Iris pigment epithelial cell (primary cell): ENCODE data around the gene STIL.
"Not testable (repeated sequence)": the region's sequence is repeated elsewhere in the genome, so short reads cannot be mapped to it uniquely, and the experiment has no call there.

Experiments used
- DNase-seq: peaks from one replicate; pipeline ENCODE4 v3.0.0-alpha.2; 2011; ENCODE audit warnings: low read depth

Gene STIL

DNA sequence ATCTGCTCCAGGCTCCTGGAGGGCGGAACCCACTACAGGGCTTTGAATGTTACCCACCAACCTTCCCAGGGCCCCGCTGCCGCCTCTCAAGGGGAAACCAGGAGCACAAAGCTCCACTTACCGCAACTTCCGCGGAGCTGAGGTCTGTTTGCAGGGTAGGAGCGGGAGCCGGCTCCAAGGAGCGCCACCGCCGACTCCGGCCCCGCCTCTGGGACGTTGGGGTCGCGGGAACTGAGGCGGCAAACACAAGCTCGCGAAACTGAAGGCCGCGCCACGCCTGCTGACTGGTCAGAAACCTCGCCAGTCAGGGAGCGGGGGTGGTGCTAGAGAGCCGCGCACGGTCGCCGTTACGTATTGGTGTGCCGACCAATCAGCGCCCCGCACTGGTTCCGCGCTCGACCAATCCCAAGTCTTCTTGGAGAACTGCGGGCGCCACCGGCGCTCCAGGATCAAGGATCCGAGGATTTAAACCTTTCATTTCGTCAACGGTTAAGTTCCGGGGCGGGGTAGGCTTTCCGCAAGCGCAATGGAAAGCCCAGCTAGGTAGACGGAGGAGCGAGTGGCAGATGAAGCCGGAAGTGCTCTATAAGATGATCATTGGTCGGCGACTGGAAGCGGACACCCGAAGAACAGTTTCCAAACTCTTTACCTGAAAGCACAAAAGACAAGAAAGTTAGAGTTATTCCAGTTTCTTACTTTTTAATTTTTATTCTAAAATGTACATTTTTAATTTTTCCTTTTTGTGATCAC is at the start of gene STIL:
Gene STIL, minus strand, starts transcription at position 233 of the 750 bp plus-strand sequence. CDS start 3,828 bp downstream, outside the sequence.
- DNase-seq, result peak; percentile 100

DNA sequence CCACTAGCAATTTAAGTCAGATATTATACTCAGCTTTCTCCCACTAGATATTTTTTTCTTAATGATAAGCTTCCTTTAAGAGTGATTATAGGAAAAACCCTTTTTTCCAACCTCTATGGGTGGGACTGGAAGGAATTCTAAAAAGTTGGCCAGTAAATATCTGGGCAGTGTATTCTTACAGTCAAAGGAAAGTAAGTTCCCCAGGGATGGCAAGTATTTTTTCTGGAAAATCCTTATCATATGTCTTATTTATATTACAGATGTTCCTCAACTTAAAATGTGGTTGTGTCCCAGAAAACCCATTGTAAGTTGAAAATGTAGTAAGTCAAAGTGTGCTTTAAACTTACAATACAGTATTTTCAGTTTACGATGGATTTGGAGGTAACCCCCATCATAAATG is 48.9 kb upstream of the STIL start:
- DNase-seq, result no peak

DNA sequence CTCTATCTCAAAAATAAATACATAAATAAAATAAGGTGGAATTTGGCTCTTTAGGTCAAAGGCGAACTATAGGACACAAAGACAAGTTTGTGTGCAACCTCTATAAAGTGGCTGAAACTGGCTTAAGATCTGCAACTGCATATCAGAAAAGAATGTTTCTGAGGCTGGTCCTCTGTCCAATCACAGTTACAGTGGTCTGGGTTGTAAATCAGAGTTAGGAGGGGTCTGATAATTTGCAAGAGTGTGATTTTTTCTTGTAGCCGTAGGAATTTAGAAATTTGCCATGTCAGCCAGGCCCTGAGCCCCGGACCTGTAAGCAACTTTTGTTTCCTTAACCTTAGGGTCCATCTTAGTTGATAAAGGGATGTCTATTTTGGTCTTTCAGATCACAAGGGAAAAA is 47.4 kb upstream of the STIL start:
- DNase-seq, result no peak

DNA sequence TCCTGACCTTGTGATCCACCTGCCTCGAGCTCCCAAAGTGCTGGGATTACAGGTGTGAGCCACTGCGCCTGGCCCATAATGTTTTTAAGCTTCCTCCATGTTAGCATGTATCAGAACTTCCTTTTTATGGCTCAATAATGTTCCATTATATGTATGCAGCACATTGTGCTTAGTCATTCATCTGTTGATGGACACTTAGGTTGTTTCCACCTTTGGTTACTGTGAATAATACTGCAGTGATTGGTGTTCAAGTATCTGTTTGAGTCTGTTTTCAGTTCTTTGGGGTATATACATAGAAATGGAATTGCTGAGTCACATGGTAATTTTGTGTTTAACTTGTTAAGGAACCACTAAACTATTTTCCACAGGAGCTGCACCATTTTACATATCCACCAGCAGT is 37.4 kb upstream of the STIL start:
- peak; percentile 74 for DNase-seq

DNA sequence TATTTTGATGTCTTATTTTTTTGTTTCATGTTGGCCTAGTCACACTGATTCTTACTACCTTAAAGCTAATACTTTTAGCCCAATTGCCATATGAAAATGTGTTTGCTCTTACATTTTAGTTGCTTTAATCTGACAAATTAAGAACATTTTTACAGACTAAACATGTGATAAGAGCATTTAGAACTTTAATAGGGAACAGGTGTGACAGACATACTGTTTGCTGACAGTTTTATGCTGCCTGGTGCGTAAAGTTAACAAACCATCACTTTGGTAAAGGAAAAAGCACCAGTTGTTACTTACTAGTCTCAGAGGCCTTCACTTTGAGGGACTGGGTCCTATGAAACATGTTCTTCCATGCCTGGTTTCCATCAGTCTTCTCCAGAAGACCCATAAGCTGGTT is 34.3 kb upstream of the STIL start:
- no peak for DNase-seq

DNA sequence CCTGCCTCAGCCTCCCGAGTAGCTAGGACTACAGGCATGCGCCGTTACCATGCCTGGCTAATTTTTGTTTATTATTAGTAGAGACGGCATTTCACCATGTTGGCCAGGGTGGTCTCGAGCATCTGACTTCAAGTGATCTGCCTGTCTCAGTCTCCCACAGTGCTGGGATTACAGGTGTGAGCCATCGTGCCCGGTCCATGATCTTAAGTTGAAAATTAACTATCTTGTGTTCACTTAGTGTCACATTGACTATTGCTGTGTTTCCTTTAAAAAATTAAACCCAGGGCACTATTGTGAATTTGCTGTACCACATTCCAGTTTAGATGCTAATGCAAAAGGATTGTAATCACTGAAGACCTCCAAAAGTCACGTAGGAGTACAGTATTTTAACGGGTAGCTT is 33.8 kb upstream of the STIL start:
- no peak for DNase-seq

DNA sequence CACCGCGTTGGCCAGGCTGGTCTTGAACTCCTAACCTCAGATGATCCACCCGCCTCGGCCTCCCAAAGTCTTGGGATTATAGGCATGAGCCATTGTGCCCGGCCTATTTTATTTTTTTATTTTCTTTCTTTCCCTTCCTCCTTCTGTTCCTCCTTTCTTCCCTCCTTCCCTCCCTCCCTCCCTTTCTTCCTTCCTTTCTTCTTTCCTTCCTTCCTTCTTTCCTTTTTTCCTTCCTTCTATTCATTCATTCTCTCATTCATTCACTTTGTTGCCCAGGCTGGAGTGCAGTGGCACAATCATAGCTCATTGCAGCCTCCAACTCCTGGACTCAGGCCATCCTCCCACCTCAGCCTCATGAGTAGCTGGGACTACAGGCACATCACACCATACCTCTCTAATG is 33.0 kb upstream of the STIL start:
- DNase-seq, result not testable (repeated sequence)

DNA sequence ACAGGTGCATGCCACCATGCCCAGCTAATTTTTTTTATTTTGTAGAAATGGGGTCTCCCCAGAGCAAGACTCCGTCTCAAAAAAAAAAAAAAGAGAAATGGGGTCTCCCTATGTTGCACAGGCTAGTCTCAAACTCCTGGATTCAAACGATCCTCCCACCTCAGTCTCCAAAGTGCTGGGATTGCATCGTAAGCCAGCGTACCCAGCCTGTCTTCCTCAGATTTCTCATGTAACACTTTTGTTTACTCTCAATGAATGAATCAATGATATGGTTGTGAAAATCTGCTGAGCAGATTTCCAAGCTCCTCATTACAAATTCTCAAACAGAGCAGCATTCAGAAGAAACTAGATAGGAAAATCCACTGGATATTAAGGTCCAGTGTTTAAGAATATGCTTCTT is 26.3 kb upstream of the STIL start:
- DNase-seq, result peak; percentile 69

DNA sequence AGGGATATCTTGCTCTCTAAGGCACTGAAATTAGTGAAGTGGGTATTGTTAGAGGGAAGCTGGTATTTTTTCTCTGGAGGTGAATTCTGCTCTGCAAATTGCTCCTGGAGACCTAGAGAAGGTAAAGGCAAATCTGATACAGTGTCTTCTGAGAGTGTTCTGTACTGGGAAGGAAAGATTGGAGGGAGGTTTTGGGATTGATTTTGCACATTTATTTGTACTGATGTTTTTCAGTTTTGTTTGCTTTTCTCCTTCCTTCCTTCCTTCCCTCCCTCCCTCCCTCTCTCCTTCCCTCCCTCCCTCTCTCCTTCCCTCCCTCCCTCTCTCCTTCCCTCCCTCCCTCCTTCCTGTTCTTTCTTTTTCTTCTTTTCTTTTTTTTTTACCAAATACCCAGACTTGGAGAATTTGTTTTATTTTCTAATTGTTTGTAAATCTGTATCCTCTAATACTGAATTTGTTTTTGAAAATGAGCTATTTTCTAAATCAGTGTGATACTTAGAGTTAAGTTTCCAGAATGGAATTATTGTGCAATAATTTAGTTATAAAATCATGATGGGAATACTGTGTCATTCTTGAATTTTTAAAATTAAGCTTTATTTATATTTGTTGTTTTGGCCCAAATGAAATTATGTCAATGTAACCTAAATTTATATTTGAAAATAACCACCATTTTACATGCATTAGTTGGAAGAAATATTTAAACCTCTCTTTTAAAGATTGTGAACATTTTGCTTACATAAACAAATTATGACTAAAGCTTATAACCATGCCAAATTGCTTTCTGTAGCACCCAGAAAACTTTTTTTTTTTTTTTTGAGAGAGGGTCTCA is 24.5 kb upstream of the STIL start:
- DNase-seq, result no peak

DNA sequence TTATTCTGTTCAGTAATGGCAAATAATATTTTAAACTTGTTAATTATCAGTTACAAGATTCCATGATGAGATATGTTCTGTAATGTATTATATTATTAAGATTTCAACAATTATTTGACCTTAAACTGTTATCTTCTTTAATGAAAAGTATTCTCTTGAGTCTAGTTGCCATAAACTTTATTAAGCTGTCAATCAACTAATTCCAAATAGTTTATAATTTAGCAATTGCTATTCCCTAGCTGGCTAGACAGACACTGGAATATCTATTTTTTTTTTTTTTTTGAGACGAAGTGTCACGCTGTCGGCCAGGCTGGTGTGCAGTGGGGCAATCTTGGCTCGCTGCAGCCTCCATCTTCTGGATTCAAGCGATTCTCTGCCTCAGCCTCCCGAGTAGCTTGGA is 23.4 kb upstream of the STIL start:
- DNase-seq, result no peak

DNA sequence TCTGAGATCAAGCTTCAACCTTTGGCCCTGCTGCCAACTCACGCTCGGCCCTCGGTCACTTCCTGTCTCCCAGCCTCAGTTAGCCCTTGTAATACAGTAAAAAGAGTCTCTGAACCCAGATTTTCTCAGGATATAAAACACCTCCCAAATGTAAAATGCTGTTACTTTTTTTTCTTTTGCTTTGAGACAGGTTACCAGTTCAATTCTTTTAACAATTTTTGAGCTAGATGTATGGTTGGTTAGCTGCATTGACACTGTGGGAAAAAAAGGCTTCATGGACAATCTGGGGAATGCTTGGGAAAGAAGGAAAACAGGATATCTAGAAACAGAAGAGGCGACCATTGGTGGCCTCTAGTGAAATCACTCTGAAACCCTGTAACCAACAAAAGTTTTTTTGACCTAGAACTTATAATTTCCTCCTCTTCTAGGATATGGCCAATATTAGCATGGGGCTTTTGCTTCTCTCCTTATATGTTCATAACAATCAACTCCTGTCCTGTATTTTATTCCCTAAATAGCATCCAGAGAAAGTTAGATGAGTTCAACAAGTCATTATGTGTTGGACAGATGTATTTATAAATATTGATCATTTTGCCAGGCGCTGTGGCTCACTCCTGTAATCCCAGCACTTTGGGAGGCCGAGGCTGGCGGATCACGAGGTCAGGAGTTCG is 21.0 kb upstream of the STIL start:
- no peak for DNase-seq

DNA sequence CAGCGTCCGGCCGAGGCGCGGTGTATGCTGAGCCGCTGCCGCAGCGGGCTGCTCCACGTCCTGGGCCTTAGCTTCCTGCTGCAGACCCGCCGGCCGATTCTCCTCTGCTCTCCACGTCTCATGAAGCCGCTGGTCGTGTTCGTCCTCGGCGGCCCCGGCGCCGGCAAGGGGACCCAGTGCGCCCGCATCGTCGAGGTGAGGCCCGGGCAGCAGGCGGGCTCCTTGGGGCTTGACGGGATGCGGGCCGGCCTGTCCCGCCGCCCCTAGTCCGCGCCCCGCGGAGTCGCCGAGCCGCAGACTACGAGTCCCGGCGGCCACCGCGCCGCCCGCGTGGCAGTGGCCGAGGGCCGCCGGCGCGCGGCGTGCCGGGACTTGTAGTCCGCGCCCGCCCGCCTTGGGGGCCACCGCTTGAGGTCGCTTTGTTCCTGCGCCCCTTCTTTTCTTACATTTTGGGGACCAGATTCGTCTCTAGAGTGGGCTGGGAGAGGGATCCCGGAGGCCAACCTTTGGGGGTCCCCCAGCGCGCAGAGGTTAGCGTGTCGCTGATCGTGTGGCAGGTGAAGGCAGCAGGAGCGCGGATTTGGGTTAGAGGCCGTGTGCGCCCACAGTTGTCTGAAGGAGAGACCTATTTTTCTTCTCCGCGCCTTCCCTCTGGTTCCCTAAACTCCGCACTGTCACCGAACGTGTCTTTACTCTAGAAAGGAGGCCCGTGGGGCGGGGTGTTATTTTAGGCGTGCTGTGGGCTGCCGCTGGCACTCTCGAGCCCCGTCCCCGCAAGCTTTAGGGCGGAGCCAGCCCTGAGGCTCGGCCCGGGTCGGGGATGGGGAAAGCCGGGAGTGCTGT is 20.2 kb upstream of the STIL start:
- DNase-seq, result peak; percentile 79

DNA sequence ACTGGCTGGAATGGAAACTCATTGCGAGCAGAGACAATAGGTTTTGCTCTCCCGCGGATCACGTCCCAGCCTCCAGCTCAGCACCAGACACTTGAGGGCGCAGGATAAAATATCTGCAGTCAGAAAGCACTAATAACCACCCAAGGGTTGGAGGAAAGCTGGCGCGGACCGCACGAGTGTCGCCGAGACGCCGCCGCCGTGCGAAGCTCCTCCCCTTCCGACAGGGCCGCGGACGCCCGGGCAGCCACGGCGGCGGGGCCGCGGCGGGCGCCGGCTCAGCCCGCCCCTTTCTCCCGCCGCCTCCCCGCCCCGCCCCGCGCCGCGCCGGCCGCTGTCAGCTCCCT is 19.6 kb upstream of the STIL start, which contains the start of gene CMPK1:
Gene CMPK1, plus strand, starts transcription at position 213 of the 344 bp plus-strand sequence. CDS start 156 bp downstream, outside the sequence.
- peak; percentile 80 for DNase-seq

DNA sequence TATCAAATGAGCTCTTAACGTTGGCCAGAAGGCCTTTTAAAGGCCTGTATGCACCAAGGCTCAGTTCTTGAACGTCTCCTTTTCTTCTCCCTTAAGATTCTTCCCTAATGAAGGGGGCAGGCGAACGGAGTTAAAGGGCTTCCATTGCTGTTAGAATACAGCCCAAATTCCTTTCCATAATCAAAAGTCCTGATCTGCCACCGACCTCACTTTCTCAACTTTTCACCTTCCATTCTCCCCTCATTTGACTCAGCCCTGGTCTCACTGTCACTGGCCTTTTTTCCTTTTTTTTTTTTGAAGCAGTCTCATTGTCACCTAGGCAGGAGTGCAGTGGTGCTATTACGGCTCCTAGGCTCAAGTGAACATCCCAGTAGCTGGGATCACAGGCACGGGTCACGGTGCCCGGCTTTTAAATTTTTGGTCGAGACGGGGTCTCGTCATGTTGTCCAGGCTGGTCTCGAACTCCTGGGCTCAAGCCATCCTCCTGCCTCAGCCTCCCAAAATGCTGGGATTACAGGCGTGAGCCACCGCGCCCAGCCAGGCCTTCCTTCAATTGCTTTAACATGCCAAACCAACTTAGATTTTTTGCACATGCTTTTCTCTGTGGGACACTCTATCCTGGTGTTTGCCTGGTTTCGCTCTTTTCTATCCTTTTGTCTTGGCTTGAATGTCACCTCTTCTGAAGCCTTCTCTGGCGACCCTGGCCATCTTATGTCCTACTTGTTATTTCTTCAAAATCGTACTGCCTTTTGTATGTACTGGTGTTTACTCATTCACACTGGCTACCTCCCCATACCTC is 19.0 kb upstream of the STIL start:
- DNase-seq, result no peak

DNA sequence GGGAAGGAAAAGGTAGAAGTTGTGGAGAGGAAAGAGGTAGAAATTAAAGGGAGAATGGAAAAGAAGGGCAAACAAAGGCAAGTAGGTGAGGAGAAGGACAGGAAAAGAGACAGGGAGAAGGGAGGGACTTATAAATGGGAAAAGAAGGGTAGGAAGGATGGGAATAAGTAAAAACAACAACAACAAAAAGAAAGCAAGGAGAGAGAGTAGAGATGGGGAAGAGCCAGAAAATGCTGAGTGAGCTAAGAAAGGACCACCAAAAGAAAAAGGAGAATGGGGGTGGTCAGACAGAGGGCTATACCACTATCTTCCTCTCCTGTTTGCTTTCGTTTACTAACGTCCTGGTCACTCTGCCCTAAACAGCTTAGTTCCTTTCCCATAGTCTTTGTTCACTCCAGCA is 17.9 kb upstream of the STIL start:
- DNase-seq, result no peak

DNA sequence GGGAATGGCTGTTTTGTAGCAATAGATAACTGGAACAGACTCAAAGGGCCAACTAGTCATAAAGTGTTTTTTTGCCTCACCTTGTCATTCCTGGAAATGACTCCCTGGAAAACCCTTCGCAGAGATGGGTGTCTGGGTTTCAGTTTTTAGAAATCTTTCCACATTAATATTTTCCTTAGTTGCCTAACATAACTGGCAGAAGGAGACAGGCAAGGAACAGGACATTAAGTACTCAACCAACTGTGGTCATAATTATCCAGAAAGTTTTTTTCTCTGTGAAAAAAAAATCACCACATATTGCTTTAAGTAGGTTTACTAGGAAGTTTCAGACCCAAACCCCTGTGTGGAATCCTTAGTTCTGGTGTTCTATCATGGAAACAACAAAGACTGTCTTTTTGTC is 16.3 kb upstream of the STIL start:
- DNase-seq, result no peak

DNA sequence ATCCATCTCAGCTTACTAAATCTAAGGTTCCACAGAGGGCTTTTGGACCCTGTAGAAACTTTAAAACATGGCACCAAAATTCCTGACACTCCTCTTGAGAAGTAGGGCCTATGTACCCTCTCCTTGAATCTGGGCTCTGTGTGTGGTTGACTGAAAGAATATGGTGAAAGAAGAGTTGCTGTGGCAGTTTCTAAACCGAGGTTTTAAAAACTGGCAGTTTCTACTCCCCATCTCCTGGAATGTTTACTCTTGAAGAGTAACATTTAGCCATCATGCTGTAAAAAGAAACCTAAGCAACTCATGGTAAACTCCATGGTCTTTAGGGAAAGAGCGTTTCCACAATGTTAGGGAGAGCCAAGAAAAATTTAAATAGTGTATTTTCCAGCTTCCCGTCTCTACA is 15.0 kb upstream of the STIL start:
- DNase-seq, result no peak

DNA sequence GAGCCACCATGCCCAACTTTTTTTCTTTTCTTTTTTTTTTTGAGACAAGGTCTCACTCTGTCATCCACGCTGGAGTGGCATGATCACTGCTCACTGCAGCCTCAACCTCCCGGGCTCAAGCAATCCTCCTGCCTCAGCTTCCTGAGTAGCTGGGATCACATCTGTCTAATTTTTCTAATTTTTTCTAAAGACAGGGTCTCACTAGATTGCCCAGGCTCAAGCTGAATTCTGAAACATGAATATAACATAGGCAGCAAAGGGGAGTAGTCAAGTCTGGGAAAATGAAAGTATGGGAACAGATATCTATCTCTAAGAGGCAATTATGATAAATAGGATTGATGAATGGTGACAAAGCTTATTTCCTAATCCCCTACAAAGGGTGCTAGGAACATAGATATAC is 12.3 kb upstream of the STIL start:
- no peak for DNase-seq

DNA sequence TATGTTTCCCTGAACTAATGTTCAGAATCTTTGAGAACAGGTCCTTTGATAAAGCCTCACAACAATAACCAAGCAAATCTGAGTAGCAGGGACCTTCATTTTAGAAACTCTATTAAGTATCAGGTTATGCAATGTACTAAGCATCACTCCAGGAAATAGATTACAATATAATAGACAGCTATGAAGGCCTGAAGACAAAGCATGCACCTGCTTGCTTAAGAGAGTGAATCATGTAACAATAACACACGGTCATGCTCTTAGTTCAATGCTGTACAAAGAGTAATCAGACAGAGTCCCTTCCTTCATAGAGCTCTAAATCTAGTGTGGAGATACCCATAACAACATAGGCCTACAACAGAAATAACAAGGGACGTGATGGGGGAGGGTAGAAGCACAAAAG is 11.6 kb upstream of the STIL start:
- peak; percentile 22 for DNase-seq

DNA sequence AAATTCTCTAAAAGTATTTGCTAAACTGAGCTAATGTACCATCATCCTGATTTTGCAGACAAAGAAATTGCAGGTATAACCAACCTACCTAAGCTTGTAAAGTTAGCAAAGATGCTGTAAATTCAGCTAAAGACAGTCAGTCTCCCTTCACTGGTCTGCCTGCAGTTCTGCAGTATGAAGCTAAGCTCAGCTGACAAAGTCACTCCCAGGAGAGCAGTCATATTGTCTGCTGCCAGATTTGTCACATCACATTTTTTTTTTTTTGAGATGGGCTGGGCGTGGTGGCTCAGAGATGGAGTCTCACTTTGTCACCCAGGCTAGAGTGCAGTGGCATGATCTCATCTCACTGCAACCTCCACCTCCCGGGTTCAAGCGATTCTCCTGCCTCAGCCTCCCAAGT is 10.7 kb upstream of the STIL start:
- no peak for DNase-seq

DNA sequence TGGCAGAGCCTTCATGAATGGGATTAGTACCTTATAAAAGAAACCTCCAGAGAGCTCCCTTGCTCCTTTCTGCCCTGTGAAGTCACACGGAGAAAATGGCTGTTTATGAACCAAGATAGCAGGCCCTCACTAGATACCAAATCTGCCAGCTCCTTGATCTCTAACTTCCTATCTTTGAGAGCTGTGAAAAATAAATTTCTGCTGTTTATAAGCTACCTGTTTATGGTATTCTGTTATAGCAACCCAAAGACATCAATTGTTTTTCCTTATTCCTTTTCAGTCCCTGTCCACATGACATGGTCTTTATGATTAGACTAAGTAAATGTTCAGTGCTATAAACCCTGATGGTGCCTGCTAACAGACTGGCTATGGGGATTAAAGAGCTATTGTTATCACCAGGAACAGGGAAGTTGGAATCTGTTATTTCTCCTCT is 9.7 kb upstream of the STIL start:
- no peak for DNase-seq
